GM18858 (cell line): ENCODE measurements around the gene LIPE.
A peak's percentile ranks its signal among the peaks of the same experiment; 100 is the strongest.

Experiments
- ATAC-seq: cut with Tn5 transposase; IDR thresholded peaks from one replicate; pipeline ENCODE4 v1.9.1; 2021; ENCODE audit not compliant: unreplicated experiment

Gene LIPE

DNA sequence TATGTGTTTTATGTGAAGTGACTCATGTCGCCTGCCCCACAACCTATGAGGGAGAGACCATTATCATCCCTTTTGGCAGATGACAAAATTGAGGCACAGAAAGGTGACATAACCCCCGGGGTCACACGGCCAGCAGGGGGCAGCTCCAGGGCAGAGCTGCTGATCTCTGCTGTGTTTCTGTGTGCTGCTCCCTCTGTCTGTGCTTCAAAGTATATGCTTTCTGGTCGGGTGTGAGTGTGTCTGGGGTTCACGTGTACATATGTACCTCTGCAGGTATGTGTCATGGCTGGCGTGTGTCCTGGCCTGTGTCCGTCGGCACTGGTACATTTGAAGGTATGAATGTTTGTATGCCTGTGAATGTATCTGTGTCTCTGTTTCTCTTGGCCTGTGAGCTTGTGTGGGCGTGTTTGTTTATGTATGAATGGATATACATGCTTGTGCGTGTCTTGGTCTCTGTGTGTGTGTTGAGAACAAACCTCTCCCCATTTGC is 7.1 kb downstream of the LIPE start:
- ATAC-seq = no peak

DNA sequence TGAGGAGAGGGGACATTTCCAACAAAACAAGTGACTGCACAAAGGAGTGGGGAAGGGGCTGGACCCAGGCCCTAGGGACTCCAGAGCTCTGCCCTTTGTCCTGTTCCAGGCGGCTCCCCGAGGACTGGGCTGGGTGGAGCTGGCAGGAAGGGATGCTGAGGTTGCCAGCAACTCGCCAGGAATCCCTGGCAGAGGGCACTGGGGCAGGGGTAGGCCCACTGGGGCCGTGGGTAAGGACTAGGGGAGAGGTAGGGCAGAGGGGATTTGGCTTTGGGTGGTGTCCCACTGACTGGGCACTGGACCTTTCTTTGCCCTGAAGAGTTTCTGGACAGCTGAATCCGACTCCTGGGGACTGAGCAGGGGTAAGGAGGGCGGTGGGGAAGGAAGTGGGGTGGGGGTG is 7.9 kb downstream of the LIPE start:
- no peak for ATAC-seq

DNA sequence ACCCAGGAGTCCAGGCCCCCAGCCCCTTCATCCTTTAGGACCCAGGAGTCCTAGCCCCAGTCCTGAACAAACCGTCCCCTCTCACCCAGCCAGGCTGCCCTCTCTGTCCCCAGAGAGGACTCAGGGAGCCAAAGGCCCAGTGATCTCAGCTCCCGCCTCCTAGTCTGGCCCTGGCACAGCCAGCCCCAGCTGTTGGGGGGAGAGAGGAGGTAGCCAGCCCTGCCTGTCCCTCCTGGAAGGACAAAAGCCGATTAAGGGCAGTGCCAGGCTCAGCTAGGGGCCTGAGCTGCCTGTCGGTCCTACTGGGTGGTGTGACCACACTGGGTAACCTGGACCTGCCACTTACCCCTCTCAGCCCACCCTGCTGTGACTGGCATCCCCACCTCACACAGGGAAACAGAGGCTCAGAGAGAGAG is 14.5 kb downstream of the LIPE start:
- ATAC-seq = no peak

DNA sequence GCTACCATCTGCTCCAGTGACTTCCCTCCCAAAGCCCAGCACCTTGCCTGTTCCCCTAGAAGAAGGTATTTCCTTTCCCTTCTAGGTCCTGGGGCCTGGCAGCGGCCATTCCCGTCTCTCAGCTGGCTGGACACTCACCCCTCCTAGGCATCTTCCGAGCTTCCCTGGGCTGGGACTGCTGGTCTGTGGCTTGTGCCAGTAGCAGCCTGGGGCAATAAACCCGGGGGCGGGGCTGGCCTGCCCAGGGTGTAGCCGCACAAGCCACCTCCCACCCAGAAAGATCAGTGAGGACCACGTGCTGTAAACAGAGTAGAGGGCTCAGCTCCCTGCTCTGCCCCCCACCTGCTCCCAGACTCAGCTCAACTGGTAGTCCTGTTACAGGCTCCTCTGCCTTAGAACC is 15.0 kb downstream of the LIPE start:
- no peak for ATAC-seq

DNA sequence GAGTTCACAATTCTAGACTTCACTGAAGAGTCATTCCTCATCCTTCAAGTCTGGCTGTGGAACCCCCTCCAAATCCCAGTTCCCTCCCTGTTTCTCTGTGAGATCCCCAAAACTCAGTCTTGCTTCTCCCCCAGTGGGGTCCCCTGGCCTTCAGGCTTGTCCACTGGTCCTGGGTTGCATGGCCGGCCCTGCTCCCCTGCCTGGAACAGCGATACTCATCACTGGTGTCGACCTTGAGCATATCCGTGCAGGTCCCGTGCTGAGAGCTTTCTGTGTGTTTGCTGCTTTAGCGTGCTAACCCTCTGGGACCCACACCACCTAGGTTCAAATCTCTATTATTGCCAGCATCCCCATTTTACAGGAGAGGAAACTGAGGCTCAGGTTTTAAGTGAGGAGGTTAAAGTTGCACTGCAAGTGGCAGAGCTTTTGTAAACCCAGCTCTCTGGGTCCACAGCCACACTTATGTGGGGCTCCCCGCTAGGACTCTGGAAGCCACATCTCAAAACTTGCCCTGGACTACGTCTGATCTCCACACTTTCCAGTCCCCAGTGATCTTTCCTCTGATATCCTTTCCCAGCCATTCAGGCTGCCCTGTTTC is 15.5 kb downstream of the LIPE start:
- no peak for ATAC-seq

DNA sequence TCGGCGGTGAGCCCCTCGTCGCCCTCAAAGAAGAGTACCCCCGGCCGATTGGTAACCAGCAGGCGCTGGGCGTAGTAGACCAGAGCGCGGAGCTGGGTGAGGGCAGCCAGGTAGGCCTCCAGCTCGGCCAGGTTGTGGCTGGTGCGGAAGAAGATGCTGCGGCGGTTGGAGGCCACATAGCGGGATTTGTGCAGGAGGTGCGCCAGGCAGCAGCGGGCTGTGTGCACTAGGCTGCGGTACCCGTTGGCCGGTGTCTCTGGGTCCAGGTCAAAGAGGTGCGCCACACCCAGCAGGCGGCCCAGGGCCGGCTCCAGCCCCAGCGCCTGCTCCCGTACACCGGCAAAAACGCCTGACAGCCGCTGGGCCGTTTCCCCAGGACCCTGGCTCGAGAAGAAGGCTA is 16.8 kb downstream of the LIPE start:
- no peak for ATAC-seq

DNA sequence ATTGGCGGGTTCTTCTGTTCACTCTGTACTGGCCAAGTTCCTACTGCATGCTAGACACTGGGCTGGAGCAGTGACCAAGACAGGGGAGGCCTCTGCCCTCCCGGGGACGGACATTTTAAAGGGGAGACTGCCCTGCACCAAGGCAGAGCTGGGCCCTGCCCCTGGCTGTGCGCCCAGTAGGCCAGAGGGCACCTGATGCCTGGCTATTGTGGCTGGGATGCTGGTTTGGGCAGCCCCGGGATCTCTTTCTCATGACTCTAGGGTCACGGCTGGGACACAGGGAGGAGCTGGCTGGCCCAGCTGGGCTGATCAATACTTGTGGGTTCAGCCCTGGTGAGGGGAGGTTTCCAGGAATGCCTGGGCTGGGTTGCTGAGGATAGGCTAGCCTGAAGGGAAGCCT is 17.7 kb downstream of the LIPE start:
- ATAC-seq = no peak

DNA sequence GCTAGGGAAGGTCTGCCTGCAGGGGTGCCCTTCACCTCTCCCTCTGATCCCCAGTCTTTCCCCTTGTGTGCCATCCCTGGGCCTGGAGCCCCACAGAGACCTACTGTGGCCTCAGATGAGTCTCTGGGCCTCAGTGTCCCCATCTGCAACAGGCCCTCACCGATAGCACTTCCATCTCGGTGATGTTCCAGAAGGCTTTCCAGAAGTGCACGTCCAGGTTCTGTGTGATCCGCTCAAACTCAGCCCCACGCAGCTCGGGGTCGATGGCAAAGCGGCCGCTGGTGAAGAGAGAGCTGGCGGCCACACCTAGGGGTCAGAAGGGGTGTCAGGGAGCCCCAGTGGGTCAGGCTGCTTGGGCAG is 19.4 kb downstream of the LIPE start:
- ATAC-seq = no peak

DNA sequence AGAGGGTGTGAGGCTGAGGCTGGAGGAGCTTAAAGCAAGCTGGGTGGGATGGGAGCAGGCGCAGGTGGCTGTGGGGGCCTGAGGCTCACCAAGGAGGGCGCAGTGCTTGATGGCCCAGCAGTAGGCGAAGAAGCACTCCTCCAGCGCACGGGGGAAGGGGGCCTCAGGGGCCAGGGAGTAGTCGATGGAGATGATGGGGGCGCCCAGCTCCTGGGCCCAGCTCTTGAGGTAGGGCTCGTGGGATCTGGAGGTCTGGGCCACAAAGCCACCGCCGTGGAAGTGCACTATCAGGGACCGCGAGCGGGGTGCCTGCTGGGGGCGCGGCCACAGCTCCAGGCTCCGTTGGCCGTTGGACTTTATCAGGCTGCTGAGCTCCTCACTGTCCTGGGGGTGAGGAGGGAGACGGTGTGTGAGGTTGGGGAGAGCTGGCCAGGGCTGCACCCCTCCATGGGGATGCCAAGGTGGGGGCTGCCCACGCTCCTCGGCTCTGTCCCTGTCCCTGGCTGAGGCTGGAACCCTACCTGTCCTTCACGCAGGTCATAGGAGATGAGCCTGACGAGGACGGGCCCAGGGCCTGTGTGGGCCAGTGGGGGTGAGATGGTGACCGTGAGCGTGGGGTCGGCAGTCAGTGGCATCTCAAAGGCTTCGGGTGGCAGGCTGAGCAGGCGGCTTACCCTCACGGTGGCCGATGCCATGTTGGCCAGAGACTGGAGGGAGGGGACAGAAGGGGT is 19.9 kb downstream of the LIPE start:
- no peak for ATAC-seq

DNA sequence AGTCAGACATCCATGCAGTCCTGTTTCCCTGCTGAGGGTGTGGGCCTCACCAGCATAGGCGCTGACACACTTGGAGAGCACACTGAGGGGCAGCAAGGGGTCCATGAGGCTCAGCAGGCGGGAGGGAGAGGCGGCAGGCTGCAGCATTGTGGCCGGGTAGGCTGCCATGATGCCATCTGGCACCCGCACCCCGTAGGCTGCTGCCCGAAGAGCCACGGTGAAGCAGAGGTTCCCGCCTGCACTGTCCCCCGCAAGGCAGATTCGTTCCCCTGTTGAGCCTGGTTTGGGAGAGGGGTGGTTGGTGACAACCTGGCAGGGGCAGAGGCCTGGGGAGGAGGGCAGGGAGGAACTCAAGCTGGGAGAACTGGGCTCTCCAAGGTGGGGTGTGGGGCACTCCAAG is 21.1 kb downstream of the LIPE start:
- ATAC-seq = no peak

DNA sequence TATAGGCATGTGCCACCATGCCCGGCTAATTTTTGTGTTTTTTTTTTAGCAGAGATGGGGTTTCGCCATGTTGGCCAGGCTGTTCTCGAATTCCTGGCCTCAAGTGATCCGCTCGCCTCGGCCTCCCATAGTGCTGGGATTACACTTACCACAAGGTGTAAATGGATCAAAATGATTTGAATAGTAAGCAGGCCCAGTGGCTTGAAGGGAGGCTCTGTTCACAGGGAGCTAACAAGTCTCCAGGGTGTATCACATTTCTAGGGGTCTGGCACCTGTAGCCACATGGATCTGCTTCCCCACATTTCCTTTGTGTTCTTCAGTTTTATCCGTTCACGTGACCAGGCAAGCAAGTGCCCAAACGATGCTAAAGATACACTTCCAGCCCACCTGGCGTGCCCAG is 23.6 kb downstream of the LIPE start:
- no peak for ATAC-seq

DNA sequence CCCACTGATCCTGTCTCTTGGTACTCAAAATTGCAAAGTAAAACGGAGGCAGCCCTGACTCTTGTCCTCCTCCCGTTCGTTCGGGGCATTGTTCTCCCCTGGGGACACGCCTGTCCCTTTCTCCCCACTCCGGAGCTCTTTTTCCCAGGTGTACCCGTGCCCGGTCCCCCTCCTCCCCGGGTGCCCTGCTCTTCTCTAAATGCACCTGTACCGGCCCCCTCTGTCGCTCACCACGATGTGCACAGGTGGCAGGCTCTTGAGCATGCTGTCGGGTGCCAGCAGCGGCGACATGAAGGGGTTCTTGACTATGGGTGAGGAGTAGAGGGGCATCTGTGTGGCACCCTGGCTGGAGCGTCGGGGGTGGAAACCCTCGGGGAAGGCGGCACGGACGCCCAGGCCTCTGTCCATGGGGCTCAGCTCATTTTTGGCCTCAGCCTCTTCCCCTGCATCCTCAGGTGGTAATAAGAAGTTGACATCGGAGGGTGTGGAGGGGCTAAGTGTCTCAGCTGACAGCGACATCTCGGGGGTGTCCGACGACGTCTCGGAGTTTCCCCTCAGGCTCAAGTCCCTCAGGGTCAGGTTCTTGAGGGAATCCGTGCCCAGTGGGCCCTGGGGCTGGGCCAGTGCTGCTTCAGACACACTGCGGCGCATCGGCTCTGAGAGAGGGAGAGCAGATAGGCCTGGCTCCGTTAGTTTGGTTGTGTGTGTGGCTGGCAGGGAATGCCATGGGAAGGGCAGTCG is 24.6 kb downstream of the LIPE start:
- no peak for ATAC-seq

DNA sequence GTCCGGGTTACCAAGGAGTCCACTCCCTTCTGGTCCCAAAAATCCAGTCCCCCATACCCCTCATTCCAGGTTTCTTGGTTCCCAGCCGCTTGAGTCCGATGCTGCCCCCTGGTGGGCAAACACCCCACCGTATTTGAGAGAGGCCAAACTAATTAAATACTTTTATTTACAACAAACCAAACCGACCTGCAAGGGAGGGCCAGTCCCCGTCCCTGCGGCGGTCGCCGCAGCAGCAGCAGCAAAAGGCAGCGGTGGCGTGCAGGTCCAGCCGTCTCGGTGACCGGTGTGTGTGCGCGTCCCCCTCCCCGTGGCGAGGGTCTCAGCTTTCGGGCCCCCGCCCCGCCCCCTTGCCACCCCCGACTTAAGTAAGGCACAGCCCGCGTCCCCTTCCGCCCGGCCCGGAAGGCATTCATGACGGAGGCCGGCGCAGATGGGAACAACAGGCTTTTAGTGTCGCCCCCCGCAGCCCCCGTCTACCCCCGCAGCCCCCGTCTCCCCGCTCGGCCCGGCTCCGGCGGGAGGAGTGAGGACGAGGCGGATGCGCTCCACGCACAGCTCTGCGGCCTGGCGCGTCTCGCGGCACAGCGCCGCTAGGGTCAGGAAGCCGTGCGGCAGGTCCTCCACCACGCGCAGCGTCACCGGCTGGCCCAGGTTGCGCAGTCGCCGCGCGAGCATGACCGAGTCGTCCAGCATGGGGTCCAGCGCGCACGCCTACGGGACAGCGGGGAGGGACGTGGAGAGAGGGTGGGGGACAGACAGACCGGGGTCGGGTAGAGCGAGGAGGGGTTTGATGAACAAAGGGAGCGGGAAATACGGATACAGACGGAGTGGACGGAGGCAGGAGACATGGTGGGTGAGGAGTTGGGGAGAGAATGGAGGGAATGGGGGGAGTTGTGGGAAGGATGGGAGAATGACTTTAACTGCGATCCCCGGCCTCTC is 25.6 kb downstream of the LIPE start:
- ATAC-seq = no peak

DNA sequence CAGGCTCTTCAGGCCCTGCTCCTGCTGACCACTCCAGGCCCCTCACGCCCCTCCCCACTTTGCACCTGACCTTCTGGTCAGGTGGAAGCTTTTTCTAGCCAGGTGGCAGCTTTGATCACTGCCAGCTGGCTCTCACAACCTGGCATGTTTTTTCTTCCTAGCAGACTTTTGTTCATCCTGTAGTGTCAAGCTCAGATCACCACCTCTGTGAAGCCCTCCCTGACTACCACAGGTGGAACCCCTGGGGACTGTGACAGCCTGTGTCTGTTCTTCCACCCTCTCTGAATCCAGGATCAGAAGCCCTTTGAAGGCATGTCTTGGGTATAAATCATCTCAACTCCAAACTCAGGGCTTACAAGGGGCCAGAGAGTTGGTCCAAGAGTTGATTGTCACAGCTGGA is 26.8 kb downstream of the LIPE start:
- no peak for ATAC-seq

DNA sequence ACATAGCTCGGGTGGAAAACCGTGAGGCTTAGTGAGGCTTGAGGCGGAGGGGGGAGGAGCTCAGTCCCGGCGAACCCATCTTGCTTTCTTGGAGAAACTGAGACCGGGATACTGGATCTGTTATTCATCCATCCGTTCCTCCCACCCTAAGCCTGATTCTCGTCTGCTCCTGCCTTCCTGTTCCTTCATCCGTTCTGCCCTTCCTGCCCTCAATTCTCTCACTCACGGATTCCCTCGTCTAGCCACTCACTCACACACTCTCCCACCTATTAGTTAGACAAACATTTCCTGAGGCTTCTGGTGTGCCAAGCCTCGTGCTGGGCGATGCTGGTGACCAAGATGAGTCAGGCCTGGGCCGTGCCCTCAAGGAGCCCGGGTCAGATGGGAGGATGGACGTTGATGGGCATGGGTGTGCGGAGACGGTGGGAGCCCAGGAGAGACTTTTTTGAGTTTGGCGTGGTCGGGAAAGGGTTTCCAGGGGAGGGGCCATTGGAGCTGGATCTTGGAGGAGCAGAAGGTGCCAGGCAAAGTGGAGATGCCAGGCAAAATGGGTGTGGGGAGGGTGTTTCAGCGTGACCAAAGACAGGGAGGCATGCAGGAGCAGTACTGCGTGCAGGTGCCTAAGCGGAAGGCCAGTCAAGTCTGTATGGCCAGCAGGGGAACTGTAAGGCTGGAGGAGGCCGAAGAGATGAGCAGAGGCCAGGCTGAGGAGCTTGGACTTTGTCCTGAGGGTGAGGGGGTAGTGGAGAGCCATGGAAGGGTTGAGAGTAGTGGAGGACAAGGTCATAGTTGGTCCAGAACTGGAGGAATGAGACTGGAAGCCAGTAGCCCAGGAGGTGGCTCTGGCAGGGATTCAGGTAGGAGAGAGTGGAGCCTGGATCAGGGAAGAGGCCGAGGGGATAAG is 29.7 kb downstream of the LIPE start:
- ATAC-seq = no peak

DNA sequence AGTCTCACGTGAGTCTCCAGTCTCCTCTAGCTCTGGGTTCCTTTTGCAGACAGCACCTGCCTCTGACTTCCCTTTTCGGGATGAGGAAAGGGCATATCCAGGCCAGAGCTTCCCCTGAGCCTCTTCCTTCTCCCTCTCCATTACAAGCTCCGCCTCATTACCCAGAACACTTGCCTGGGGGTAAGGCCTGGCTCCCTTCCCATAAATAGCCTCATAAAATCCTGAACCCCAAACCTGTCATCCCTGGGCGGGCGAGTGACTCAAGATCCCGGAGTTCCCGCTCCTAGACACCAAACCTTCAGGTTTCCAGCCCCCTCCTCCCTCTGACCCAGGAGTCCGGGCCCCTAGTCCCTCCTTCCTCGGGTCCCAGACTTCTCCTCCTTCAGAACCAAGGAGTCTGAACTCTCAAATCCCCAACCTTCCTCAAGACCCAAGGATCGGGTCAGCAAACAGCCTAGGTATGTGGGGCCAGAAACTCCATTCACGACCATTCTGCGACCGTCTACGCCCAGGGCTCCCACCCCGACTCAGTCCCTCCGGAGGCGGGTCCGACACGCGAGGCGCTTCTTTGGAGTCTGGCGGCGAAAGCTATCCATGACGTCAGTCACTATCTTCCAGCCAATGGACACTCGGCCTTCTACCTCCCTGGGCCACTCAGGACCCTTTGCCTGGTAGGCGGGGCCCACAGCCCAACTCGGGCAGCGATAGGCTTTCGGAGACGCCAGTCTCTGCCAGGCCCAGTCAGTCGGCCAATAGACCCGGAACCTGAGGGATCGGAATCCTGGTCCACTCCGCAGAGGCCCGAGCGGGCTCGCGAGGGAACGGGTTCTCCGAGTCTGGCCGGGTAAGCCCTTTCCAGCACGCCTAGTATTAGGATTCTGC is 30.6 kb downstream of the LIPE start:
- ATAC-seq = peak; percentile 87

DNA sequence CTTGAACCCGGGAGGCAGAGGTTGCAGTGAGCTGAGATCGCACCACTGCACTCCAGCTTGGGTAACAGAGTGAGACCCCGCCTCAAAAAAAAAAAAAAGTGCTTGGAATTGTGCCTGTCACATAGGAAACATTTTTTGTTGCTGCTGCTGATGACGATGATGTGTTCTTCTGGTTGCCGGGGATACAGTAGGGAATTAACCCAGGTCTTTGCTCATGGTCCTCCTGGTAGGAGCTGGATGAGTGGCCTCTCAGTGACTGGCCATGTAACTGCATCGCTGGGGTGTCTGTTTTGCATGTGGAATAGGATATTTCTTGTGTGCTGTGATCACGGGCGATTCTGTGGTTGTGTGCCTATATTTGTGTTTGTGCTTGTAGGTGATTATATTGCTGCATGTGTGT is 32.4 kb downstream of the LIPE start:
- no peak for ATAC-seq

DNA sequence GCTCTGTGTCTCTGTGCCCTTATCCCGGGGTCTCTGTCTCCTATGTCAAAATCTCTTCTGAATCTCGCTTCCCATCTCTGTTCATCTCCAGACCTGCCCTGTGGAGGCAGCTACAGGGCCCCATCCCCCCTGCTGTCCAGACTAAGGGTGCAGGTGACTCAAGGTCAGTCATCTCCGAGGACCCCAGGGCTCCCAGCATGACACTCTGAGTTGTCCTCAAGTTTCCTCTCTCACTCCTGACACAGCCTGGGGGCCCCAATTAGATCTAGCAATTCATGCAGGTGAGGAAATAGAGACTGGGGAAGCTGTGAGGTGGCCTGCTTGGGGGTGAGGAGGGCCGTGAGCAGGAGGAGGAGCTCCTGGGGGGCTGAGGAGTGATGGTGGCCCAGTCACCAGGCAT is 35.0 kb downstream of the LIPE start:
- no peak for ATAC-seq

DNA sequence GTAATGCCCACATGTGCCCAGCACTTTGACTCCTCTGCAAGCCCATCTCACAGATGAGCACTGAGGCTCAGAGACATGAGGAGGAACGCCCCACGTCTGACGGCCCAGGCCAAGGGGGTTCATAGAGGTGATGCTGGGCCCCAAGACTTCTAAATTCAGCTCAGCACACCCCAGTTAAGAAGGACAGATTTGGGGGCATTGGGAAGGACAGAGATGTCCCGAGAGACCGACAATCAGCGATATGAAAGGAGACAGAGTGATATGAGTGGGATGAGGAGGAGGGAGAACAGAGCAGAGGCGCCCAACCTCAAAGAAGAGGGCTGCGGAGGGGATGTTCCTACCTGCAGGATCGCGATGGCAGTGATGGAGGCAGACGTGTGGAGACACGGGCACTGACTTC is 37.3 kb downstream of the LIPE start, which contains the start of gene CNFN:
CNFN (minus strand) TSS at position 399 of the 400 bp plus-strand sequence. CDS start 1,260 bp downstream, outside the sequence.
- ATAC-seq = no peak
